DMS79 treated with DMSO at 0.1 percent for 48 hours (cell line): Measurements from ENCODE around the gene KIRREL3.

Experiments
- DNase-seq: peaks from one replicate; lab custom pipeline; 2025; lab: John Stamatoyannopoulos, UW

Gene KIRREL3

GRCh38 chr11:126467471-126467870 lies 533.1 kb downstream of the KIRREL3 start:
- no peak for DNase-seq

GRCh38 chr11:126467046-126467370 lies 533.6 kb downstream of the KIRREL3 start:
- no peak for DNase-seq

GRCh38 chr11:126466236-126467045 lies 534.1 kb downstream of the KIRREL3 start:
- no peak for DNase-seq

GRCh38 chr11:126465573-126466188 lies 534.9 kb downstream of the KIRREL3 start:
- DNase-seq = peak; percentile 73

- no peak for DNase-seq
These were observed 535.8 kb downstream of the KIRREL3 start for GRCh38 chr11:126464796-126465195.

GRCh38 chr11:126462422-126462821 lies 538.1 kb downstream of the KIRREL3 start:
- no peak for DNase-seq

GRCh38 chr11:126461996-126462395 lies 538.6 kb downstream of the KIRREL3 start:
- no peak for DNase-seq

- no peak for DNase-seq
These were observed 539.5 kb downstream of the KIRREL3 start for GRCh38 chr11:126461096-126461440.

GRCh38 chr11:126460417-126461095 lies 540.0 kb downstream of the KIRREL3 start:
- DNase-seq = no peak

- DNase-seq = peak; percentile 72
These were observed 540.8 kb downstream of the KIRREL3 start for GRCh38 chr11:126459691-126460281.

- no peak for DNase-seq
These were observed 542.8 kb downstream of the KIRREL3 start for GRCh38 chr11:126457817-126458216.

GRCh38 chr11:126456783-126457542 lies 543.6 kb downstream of the KIRREL3 start:
- DNase-seq = no peak

- no peak for DNase-seq
These were observed 544.5 kb downstream of the KIRREL3 start for GRCh38 chr11:126456089-126456488.

GRCh38 chr11:126452241-126453101 lies 548.1 kb downstream of the KIRREL3 start:
- DNase-seq = peak; percentile 47

- no peak for DNase-seq
These were observed 549.3 kb downstream of the KIRREL3 start for GRCh38 chr11:126451211-126451802.

- no peak for DNase-seq
These were observed 549.8 kb downstream of the KIRREL3 start for GRCh38 chr11:126450806-126451205.

GRCh38 chr11:126450198-126450597 lies 550.4 kb downstream of the KIRREL3 start:
- DNase-seq = no peak

- no peak for DNase-seq
These were observed 554.0 kb downstream of the KIRREL3 start for GRCh38 chr11:126446581-126446980.

GRCh38 chr11:126444072-126444471 lies 556.5 kb downstream of the KIRREL3 start:
- DNase-seq = no peak

- DNase-seq = peak; percentile 83
These were observed 557.5 kb downstream of the KIRREL3 start for GRCh38 chr11:126443120-126443519.
